GM19324 (cell line): ENCODE results near the gene CCDC69.
A peak's percentile ranks its signal among the peaks of the same experiment; 100 is the strongest.

Experiments used
- ATAC-seq: cut with Tn5 transposase; IDR thresholded peaks from one replicate; pipeline ENCODE4 v1.9.1; 2021; ENCODE audit warnings: mild to moderate bottlenecking, moderate library complexity; ENCODE audit not compliant: unreplicated experiment, low FRiP score

CCDC69 gene

DNA sequence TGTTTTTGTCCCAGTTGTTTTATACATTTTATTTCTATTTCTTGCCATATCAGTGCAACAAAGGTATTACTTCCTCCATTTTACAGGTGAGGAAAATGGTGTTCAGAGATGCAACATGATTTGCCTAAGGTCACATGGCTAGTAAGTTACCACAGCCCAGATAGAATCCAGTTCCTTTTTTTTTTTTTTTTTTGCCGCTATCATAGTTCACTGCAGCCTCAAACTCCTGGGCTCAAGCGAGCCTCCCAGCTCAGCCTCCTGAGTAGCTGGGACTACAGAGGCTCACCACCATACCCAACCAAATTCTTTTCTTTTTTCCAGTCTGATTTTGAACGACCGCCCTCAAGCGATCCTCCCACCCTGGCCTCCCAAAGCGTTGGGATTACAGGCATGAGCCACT is 480 bp upstream of the CCDC69 start:
- no peak for ATAC-seq

GRCh38 chr5:151222790-151223446 is 974 bp downstream of the CCDC69 start:
- ATAC-seq: peak; percentile 70

DNA sequence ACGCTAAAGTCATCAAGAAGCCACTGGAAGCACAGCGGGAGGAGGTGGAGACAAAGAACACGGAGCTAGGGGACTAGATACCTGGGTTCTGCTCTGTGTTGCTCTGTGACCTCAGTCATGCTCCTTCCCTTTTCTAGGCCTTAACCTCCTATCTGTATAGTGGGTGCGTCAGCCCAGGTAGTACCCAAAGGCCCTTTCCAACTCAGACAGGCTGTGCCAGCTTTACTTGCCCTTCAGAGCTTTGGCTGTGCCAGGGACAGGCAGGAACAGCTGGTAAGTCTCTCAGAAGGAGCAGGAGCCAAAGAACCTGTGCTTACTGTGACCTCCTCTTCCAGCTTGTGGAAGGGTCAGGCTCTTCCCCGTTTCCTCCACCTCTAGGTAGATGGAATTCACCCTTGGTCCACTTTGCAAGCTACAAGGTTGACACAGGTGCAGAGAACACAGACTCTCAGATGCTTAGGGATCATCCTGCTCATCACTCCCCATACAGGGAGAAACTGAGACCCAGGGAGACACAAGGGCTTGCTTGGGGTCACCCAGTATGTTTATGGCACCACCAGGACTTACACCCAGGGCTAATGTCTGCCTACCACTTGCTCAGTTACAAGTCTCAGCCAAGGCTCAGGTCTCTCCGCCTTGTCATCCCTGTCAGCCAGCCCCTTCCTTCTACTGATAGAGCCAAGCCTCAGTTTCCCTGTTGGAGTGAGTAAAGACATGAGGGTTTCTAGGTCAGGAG is 1.7 kb downstream of the CCDC69 start:
- no peak for ATAC-seq

DNA sequence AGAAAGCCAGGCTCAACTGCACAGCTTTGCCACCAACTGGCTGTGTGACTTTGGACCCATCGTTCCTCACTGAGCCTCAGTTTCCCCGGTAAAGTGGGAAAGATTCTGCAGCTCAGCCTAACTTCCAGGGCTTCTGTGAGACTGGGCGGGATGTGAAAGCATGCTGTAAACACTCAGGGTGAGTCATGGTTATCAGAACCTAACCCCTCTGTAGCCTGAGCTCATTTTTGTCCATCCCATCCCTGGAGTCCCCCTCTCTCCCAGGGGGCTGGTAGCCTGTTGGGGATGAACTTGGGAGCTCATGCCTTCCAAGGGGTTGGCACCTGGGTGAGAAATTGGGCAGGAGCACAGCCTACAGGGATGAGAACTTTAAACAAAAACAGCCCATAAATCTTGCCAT is 2.3 kb downstream of the CCDC69 start:
- no peak for ATAC-seq

- ATAC-seq: no peak
Measured at GRCh38 chr5:151219789-151220188, 4.1 kb downstream of the CCDC69 start.

- ATAC-seq: no peak
Measured at GRCh38 chr5:151219138-151219537, 4.8 kb downstream of the CCDC69 start.

DNA sequence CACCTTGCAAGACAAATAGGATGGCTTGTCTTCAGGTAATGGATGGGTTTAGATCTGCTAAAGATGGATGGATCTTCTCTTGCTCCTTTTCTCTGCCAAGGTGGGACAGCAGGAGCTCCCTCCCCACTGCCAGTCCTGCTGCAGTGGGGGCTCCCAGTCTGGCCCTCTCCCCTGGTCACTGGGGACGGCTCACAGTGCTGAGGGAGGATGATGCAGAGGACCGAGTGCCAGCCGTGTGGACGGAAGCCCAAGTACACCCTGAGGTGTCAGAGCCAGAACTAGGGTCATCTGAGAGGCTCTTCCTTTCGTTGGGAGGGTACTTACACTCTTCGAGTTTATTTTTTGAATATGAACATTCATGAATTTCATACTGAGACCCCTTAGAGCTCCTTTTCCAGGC is 5.7 kb downstream of the CCDC69 start:
- no peak for ATAC-seq

DNA sequence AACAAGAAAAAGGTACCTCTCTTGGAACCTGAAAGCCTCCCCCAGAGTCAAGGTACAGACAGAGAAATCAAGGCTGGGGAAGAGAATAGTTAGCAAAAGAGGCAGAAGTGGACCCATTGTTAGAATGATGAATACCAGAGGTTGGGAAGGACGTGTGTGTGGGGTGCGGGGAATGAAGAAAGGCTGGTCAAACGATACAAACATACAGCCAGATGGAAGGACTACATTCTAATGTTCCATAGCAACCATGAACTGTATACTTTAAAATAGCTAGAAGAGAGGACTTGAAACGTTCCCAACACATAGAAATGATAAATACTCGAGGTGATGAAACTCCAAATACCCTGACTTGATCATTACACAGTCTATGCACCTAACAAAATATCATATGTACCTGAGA is 7.1 kb downstream of the CCDC69 start:
- no peak for ATAC-seq

DNA sequence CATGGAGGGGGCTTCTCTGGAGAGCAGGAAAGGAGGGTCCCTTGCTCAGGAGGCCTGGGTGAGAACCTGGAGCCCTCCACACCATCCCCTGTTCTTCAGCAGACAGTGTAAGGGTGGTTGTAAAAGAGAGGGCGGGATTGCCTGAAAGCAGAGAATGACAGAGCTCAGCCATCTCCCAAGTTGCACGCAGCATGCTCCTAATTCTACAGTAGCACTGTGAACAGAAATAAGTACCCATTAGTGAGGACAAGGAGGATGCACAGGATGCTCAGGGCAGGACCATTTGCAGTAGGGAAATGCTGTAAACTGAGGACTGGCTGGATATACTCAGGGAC is 8.4 kb downstream of the CCDC69 start:
- no peak for ATAC-seq

- ATAC-seq: peak; percentile 61
Measured at GRCh38 chr5:151214614-151215545, 9.0 kb downstream of the CCDC69 start.

DNA sequence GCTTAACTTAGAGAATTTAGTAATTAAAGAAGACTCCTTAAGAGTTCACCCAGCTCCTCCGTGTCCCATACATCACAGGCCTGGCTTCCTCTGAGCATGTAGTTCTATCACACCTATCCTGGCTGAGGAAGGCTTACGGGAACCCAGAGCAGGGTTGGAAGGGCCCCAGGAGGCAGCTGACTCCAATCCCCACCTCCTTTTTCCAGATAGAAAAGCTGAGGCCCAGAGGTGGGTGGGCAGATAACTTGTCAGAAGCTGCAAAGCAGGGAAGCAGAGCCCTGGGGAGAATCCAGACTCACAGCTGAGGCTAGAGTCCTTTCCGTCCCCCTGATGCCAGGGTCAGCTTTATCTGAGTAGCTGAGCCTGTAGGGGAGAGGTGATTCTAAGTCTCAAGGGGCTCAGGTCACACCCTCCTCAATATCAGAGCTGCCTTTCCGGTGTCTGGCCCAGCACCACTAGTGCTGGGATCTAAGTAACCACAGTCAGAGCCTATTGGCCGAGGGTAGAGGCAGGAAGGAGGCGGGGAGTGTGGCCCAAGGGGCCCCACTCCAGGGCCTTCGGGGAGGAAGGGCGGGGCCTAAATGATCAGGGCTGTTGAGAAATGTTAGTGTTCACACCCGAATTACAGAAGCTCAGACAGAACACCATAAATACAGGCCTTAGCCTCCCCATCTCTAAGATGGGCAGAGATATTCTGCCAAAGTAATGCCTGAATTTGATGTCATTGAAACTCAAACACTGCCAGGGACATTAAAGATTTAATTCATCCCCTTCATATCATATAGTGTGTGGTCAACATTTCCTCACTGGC is 9.9 kb downstream of the CCDC69 start:
- ATAC-seq: peak; percentile 92

GRCh38 chr5:151212406-151212798 is 11.5 kb downstream of the CCDC69 start:
- no peak for ATAC-seq

DNA sequence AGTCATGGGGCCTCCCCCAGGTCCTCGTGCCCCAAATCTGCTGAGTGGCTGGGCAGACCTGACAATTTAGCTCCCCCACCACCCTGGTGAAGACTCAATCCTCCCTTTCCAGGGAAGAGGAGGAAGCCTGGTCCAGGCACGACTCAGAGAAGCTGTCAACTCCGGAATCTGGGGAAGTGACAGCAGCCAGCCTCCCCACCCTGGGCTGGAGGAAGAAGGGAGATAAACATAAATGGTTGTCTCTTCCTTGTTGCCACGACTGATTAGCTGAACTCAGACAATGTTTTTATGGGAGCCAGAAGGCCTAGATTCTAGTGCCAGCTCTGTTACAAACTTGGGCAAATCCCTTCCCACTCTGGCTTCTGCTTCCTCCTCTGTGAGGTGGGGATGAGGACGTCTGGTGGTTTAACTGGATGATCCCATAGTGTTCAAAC is 15.4 kb downstream of the CCDC69 start:
- no peak for ATAC-seq

DNA sequence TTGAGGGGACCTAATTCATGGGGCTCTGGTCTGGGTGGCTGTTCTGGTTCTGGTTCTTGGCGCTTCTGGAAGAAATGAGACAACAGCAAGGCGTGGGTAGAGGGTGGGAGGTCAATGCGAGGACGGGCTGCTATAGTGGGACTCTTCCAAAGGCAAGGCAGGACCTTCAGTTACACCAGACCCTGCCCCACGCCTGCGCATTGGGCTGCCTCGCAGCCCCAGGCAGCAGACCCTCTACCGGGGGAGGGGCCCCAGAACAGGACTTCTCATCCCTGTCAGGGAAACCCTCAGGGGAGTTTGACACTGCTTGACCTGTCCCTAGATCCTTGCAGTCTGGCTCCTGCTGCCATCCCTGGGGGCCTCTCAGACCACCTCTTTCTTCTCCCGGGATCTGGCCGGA is 18.5 kb downstream of the CCDC69 start:
- no peak for ATAC-seq

DNA sequence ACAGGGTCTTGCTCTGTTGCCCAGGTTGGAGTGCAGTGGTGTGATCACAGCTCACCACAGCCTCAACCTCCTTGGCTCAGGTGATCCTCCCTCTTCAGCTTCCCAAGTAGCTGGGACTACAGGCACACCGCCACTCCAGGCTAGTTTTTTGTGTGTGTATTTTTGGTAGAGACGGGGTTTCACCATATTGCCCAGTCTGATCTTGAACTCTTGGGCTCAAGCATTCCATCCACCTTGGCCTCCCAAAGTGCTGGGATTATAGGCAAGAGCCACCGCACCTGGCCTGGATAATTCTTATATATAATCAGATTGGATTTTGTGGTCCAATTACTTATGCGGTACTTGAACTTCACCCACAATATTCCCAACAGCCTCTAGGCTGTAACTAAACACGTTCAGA is 19.8 kb downstream of the CCDC69 start:
- no peak for ATAC-seq

- ATAC-seq: no peak
Measured at GRCh38 chr5:151202381-151203139, 21.3 kb downstream of the CCDC69 start.

GRCh38 chr5:151200913-151201595 is 22.8 kb downstream of the CCDC69 start:
- no peak for ATAC-seq

DNA sequence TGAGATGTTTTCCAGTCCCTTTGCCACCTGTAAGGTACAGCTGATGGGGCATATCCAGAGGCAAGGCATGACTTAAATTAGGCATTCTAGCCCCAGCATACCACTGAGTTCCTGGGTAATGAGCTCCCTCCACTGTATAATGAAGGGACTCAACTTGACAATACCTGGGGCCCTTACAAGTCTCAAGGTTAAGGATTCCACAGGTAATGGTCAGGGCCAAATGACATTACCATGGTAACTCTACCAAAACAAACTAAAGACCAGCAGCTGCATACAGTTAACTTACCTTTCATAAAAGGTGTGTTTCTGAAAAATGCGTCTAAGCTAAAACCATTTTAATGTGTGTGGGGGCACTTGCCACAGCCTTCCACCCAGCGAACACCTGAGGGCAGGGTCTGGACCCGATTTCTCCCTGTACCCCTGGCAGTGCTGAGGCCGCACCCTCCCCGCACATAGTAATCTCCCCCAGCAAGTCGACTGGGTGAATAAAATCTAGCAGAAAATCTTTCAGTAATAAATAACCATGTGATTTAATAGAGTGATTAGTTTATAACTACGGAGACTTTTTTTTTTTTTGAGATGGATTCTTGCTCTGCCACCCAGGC is 24.2 kb downstream of the CCDC69 start:
- no peak for ATAC-seq

DNA sequence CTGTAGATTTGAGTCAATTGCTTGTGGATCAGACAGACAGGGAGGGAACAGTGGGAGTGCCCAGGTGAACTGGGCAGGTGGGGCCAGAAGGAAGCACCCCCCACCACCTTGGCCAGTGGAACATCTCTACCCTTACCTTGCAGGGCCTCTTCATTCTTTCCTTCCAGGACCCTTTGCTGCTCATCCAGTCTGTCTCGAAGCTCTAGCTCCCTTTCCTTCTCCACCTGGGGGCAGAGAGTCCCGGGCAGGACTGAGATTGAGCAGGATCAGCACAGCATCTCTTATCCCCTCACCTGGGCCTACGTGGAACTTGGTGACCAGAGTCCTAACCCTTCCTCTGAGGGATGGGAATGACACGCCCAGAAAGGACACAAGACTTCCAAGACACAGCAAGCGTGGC is 25.0 kb downstream of the CCDC69 start:
- no peak for ATAC-seq
